Activated T-cell treated with anti-CD3 and anti-CD28 coated beads for 48 hours (primary cell): ENCODE measurements around the gene KIF5A.
"Not testable (repeated sequence)": the region's sequence is repeated elsewhere in the genome, so short reads cannot be mapped to it uniquely, and the experiment has no call there.

Experiments
- DNase-seq: peaks from one replicate; pipeline ENCODE4 v3.0.0-alpha.2; 2020; ENCODE audit warnings: low read depth

KIF5A gene

DNA sequence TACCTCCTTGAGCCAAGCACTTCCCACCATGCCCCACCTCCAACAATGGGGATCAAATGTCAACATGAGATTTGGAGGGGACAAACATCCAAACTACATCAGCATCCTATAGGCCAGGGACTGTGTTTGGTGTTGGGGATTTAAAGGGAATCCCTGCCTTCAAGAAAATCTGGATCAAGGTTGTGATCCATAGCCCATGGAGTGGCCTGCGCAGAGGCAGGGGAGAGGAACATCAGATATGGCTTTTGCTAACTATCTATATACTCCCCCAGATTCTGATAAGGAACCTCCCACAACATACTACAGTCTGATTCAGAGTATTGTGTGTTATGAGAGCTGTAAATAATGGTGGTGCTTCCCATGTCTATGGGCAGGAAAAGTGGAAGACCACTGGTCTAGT is 5.1 kb downstream of the KIF5A start:
- DNase-seq: no peak

DNA sequence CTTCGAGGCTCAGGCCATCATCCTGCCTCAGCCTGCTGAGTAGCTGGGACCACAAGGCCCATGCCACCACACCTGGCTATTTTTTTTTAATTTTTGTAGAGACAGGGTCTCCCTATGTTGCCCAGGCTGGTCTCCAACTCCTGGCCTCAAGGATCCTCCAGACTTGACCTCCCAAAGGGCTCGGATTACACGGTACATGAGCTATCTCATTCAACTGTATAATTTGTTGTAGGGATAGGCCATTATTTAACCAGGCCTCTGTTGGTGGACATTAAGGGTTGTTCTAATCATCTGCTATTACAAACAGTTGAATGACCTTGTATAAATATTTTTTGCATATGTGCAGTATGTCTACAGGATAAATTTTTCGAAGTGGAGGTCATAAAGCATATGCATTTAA is 9.0 kb downstream of the KIF5A start:
- no peak for DNase-seq

DNA sequence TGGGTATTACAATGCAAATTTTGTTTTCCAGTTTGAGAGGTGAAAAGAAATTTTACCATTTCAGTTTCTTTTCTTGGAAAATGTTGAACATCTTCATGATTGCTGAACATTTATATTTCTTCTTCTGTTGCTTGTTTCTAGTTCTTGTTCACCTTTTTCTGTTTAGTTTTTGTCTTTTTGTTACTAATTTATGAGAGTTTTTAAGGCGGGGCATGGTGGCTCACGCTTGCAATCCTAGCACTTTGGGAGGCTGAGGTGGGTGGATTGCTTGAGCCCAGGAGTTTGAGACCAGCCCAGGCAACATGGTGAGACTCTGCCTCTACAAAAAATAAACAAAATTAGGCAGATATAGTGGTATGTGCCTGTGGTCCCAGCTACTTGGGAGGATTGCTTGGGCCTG is 10.7 kb downstream of the KIF5A start:
- no peak for DNase-seq

DNA sequence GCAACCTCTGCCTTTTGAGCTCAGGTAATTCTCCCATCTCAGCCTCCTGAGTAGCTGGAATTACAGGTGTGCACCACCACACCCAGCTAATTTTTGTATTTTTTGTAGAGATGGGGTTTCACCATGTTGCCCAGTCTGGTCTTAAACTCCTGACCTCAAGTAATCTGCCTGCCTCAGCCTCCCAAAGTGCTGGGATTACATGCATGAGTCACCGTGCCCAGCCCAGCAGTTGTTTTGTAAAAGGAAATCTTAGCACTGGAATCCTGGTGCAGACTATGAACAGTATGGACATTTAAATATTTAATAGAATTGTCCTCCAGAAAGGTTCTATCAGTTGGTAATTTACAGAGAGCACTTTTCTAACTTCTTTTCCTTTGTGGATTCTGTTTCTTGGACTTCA is 11.3 kb downstream of the KIF5A start:
- DNase-seq: not testable (repeated sequence)

DNA sequence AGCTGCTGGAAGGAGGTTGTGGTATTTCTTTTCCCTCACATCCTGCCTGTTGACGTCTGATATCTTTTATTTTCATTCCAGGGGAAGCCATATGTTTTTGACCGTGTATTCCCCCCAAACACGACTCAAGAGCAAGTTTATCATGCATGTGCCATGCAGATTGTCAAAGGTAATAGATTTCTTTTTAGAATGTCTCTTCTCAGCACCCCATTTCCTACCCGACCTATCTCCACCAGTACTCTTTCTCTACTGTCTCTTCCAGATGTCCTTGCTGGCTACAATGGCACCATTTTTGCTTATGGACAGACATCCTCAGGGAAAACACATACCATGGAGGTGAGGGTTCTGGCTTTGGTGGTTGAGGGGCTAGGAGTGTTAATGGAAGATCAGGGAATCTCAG is 13.5 kb downstream of the KIF5A start:
- no peak for DNase-seq

DNA sequence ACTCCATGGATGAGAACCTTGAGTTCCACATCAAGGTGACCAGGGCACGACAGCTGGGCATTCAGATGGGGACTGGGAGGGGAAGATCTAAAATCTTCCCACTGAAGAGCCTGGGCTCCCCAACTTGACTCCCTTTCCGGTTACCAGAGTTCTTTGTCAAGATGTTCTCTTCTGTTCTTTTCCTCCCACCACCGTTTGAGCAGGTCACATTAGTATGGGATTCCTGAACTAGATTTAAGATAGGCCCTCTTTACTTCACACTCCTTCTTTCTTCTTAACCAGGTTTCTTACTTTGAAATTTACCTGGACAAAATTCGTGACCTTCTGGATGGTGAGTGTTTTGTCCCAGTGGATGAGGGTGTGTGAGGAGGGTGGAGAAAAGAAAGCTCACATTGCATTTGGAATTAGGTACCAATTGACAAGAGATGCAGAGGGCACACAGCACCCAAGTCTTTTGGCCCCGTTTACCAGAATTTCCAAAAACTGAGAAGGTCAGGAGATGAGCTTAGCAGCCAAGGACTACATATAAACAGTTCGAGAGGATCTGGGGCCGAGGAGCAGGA is 14.4 kb downstream of the KIF5A start:
- DNase-seq: no peak

DNA sequence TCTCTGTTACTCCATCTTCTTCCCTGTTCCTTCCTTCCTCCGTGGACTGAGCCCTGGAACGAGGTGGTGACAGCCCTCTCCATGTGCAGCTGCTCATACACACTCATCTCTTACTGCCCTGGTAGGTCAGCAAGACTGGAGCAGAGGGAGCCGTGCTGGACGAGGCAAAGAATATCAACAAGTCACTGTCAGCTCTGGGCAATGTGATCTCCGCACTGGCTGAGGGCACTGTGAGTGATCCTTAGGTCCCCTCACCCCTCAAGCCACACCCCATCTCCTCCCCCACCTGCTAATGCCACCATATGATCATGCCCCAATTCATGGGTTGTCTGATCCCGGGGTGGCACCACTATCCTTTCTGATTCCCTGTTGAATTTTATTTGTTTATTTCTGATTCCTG is 19.0 kb downstream of the KIF5A start:
- DNase-seq: no peak

DNA sequence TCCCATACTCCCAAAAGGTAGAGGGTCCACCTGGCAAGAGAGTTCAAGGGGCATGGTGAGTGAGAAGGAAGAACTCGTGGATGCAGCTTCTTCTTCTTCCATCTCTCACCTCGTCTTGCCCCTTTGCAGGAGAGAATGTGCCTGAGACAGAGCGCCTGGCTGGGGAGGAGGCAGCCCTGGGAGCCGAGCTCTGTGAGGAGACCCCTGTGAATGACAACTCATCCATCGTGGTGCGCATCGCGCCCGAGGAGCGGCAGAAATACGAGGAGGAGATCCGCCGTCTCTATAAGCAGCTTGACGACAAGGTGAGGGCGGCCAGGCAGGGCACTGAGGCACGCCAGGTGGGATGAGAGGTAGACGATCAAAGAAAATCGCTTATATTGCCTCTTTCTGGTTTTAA is 20.0 kb downstream of the KIF5A start:
- no peak for DNase-seq

DNA sequence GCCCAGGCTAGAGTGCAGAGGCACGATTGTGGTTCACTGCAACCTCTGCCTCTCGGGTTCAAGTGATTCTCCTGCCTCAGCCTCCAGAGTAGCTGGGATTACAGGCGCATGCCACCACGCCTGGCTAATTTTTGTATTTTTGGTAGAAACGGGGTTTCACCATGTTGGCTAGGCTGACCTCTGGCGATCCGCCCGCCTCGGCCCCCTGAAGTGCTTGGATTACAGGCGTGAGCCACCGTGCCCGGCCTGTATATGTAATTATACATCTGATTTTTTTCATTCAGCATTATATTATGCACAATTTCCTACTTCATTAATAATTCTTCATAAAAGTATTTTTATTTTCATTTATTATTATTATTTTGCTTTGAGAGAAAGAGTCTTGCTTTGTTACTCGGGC is 20.6 kb downstream of the KIF5A start:
- DNase-seq: not testable (repeated sequence)

DNA sequence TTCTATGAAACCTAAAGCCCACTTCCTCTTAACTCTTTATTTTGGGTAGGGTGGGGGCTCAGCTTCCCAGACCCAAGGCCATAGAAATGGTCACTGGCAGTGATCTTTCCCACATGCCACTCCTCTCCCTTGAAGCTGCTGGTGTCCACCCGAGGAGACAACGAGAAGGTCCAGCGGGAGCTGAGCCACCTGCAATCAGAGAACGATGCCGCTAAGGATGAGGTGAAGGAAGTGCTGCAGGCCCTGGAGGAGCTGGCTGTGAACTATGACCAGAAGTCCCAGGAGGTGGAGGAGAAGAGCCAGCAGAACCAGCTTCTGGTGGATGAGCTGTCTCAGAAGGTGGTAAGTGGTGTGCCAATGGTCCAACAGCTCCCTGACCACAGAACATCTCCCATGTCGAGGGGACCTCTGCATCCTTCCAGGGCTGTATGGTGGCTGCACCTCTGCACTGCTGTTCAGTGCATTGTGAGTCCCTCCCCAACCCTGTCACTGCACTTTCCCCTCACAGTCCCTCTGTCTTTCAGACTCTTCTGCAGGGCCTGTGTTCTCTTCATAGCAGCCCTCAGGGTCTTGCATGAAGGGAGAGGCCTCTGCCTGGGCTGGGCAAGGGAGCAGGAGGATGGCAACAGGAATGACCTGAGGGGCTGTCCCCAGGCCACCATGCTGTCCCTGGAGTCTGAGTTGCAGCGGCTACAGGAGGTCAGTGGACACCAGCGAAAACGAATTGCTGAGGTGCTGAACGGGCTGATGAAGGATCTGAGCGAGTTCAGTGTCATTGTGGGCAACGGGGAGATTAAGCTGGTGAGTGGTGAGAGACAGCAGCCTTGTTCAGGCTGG is 22.3 kb downstream of the KIF5A start:
- DNase-seq: no peak

DNA sequence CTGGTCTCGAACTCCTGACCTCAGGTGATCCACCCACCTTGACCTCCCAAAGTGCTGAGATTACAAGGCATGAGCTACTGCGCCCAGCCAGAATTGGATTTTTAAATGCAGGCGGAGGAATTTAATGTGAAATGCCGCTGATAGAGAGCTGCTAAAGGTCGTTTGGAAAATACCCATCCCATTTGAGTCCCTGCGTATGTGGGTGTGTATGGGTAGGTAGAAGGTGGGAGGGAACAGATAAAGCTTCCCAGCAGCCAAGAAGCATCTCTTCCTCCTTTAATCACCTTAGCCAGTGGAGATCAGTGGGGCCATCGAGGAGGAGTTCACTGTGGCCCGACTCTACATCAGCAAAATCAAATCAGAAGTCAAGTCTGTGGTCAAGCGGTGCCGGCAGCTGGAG is 25.0 kb downstream of the KIF5A start:
- DNase-seq: no peak

DNA sequence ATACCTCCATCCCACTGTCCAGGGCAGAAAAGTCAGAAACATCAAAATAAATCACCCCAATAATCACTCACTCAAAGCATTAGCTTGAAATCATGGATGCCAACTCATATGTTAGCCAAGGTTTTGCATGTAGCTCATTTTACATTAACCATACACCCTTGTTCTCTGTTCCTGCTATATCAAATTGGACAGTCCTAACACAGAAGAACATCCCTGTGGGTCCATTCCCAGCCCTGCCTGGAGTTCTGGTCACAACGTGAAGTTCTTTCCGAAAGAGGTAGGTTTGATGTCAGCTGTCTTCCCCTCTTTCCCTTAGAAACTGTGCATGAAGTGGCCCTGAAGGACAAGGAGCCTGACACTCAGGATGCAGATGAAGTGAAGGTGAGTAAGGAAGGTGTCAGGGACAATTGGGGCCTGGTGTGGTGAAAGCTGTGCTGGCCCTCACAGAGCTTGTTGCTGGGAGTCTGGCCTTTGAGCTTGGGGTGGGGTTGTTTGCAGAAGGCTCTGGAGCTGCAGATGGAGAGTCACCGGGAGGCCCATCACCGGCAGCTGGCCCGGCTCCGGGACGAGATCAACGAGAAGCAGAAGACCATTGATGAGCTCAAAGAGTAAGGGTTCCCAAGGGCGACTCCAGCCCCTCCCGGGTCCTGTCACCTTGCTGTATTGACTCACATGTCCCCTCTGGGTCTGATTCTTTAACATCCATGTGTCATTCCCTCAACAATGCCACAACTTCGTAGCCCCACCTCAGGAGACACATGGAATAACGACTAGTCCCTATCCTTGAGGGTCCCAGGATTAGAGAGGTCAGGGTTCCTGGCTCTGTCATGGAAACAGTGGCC is 26.1 kb downstream of the KIF5A start:
- DNase-seq: no peak

DNA sequence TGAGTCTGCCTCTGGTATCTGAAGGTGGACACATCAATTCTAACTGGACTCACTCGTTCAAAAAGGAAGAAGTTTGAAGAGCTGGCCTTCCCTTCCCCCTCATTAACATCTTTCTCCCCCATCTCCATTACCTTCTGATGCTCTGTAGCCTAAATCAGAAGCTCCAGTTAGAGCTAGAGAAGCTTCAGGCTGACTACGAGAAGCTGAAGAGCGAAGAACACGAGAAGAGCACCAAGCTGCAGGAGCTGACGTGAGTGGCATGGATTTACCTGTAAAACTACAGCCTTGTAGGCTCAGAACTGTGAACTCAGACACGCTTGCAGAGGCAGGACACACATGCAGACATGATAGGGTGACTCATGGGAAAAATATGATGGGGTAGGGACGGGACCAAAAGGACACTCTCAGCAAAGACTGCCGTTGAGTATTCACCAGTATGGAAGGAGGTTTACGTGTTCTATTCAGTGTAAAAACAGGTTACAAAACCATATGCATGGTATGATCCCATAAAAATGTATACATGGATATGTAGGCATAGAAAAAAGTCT is 26.8 kb downstream of the KIF5A start:
- DNase-seq: no peak

DNA sequence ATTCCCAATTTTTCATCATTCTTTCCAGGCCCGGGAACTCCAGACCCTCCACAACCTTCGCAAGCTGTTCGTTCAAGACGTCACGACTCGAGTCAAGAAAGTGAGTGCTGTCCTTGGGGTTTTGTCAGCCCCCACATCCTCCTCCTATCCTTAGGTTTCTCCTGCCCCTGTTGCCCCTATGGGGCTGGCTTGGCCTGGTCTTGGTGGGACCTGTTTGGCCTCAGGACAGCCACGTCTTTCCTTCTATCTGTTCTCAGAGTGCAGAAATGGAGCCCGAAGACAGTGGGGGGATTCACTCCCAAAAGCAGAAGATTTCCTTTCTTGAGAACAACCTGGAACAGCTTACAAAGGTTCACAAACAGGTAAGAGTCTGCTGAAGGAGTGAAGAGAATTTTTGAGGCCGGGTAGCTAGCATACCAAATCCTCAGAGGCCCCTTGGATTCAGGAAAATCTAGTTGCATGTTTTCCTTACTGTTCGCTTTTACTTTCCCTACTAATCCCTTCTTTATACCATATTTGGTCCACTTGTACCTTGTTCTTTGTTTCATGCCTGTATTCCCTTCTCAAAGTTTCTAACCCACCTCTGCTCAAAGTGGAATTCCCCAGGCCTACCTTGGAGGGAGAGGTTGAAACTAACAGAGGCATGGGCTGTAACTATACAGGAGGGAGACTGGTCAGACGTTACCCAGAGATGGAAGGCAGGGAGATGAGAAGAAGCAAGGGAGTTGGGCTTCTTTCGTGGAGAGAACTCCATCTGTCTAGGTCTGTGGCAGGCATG is 28.3 kb downstream of the KIF5A start:
- DNase-seq: no peak

DNA sequence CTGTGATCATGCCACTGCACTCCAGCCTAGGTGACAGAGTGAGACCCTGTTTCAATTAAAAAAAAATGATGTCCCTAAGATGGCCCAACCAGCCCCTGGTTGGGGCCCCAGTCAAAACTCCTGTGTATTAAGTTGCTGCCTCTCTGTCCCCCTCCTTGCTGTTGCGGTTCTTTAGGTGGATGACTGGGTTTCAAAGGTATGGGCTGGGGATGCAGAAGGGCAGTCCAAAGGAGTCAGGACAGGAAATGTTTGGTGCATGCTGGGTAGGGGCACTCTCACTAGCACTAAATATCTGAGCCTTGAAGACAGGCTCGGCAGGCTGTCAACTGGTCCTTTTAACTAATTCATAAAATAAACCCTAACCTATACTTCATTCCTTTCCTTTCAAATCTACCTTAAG is 29.2 kb downstream of the KIF5A start:
- no peak for DNase-seq

DNA sequence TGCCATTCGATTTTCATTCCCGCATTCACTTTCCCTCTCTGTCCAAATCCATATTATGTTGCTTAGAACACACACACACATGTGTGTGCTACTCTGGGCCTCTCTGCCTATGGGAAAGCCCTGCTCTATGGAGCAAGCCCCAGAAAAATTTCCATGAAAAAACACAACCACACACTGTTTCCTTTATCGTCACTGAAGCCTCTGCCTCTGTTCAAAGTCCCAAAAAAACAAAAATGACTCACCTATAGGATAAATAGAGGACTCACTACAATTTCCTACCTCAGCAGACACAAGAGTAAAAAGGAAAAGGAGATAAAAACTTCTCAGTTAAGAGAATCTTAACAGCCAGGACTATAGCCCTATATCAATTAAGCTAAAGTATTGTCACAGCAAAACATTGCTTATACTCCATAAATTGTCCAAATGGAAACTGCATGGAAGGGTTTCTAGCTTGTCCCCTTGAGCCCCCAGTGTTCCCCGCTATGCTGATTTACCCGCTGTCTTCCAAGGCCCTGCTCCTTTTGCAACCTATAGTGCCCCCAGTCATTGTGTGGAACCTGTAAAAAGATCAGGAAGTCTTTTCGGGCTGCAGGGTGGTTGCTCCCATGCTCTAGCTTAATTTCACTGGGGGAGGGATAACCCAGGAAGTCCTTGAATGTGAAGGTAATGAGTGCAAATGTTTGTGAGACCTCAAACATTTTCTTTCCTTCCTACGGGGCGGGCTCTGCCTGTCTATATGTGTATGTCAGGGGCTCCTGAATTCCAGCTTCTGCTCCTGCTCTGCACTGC is 30.0 kb downstream of the KIF5A start:
- no peak for DNase-seq

DNA sequence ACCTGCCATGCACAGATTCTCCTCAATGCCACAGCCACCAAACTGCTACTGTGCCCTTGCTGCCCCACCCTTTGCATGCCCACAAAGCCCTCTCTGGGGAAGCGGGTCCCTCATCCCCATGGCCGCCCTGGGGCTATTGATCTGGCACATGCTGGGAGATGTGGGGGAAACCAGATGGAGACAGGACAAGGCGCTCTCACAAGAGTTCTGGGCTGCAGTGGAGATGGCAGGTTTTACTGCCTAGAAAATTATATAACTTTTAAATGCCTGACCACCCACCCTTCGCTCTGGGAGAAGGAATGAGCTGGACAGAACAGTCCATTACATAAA is 30.6 kb downstream of the KIF5A start:
- DNase-seq: no peak

DNA sequence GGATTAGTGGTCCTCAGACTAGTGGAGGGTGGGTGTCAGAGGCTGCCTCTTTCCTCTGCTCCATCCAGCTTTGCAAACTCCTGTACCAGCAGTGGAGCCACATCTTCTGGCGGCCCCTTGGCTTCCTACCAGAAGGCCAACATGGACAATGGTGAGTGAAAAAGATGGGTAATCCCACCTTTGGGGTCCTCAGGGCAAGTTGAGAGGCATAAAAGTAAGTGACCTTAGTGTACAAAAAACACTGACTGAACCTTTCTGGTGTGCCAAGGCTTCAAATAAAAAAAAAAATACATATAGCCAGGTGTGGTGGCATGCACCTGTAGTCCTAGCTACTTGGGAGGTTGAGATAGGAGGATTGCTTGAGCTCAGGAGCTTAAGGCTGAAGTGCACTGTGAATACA is 32.0 kb downstream of the KIF5A start:
- DNase-seq: no peak

DNA sequence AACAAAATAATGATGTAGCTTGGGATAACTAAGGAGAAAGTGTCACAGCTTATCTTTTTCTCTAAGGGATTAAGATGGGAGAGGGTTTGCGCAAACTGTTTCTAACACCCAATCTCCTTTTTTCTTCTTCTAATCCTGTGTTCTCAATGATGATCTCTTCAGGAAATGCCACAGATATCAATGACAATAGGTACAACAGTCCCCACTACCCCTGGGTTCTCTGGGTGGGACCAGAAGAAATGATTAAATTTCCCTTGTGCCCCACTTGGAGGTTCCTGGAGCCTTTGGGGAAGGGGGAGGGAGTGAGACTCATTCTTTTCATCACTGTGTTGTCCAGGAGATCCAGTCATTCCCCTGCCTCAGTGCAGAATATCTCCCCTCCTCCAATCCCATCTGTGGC is 32.6 kb downstream of the KIF5A start:
- no peak for DNase-seq

DNA sequence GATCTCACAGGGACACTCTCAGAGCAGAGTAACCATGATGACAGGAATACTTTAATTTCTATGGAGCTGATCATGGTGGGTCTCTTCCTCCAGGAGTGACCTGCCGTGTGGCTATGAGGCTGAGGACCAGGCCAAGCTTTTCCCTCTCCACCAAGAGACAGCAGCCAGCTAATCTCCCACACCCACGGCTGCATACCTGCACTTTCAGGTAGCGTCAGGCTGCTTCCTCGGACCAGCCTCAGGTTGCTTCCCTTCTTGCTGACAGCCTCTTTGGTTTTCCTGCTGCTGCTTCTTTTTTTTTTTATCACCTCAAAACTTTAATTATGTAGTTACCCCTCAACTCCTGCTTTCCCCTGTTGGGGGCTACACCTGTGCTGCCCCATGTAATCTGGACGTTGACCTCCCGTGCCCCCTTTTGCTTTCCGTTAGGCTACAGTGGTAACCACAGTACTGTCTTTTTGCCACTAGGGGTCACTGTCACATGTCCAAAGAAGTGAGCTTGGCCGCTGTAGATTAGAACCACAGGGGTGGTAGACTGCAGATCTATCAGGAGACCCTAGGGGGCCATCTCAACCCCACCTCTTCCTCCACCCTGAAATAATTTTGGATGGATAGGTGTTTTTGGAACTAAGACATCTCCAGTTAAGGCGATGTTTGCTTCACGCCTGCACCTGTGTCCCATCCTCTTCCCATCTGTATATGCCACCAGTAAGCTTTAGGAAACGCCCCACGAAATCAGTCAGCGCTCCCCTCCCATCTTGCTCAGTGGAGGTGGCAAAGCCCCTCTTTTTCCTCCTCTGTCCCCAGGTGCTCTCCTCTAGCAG is 33.4 kb downstream of the KIF5A start:
- peak; percentile 53 for DNase-seq
